C4-2B (cell line): ENCODE measurements around the gene LCN12.

Source experiments
- H3K27ac ChIP-seq: fragments of 450-650 bp; 2 replicates; pipeline ENCODE4 v1.5.1; 2017
- CTCF ChIP-seq: fragments of 450-650 bp; conservative IDR thresholded peaks from 2 replicates; pipeline ENCODE4 v1.5.1; 2017; ENCODE audit warnings: mild to moderate bottlenecking
- ZFX ChIP-seq: fragments of 450-650 bp; IDR thresholded peaks from 2 replicates; pipeline ENCODE4 v1.6.1; 2017

The LCN12 gene

GRCh38 chr9:136972743-136973142, 20.7 kb downstream of the LCN12 start:
- TF ChIP-seq CTCF = no peak
- TF ChIP-seq ZFX = no peak
- no peak overlapping the region for H3K27ac ChIP-seq

GRCh38 chr9:136973618-136974617, 21.8 kb downstream of the LCN12 start:
- no peak for TF ChIP-seq ZFX
- no peak for TF ChIP-seq CTCF
- H3K27ac ChIP-seq = no peak overlapping the region

- H3K27ac ChIP-seq = no peak overlapping the region
- no peak for TF ChIP-seq ZFX
- TF ChIP-seq CTCF = no peak
Measured at GRCh38 chr9:136974817-136975535, 22.9 kb downstream of the LCN12 start.

GRCh38 chr9:136975644-136976043, 23.6 kb downstream of the LCN12 start:
- TF ChIP-seq ZFX = no peak
- TF ChIP-seq CTCF = no peak
- no peak overlapping the region for H3K27ac ChIP-seq

- no peak within 1 kb of the TSS for H3K27ac ChIP-seq
- TF ChIP-seq CTCF = no peak
- no peak for TF ChIP-seq ZFX
Measured at GRCh38 chr9:136977223-136977622, 25.1 kb downstream of the LCN12 start, which contains the start of gene PTGDS. TSS of gene PTGDS (plus strand) at chr9:136977504. CDS start at chr9:136977579, 75 bp downstream.

GRCh38 chr9:136977649-136978072, 25.6 kb downstream of the LCN12 start:
- no peak overlapping the region for H3K27ac ChIP-seq
- TF ChIP-seq CTCF = no peak
- no peak for TF ChIP-seq ZFX
